SK-N-SH (cell line): ENCODE data around the gene UNC119. TPM values are rescaled to one million over a fixed set of nuclear protein-coding genes. Genes with fewer than 3 reads are reported as not detected.

Experiments
- CTCF ChIA-PET: fragments of 300-600, 350-600 bp; formaldehyde crosslinking; extraction: SDS; loops from one replicate; lab custom pipeline; 2021; lab: Yijun Ruan, JAX
- POLR2A ChIA-PET: fragments of 350-600 bp; sonication (Branson Sonifier 250); formaldehyde crosslinking; extraction: SDS; loops from one replicate; lab custom pipeline; 2020; ENCODE audit warnings: antibody characterized with exemption, inconsistent platforms; lab: Yijun Ruan, JAX
- DNase-seq: peaks from one replicate; pipeline ENCODE4 v3.0.0; 2012
- H2AFZ ChIP-seq: fragments of 200-600 bp; sonication (generic); 2 replicates; pipeline ENCODE4 v1.8.1; 2016; ENCODE audit warnings: antibody characterized with exemption, mild to moderate bottlenecking, low read depth
- H3F3A ChIP-seq: fragments of 200-600 bp; sonication (generic); replicated peaks from 2 replicates; pipeline ENCODE3; 2016; ENCODE audit warnings: antibody characterized with exemption, mild to moderate bottlenecking; ENCODE audit not compliant: insufficient read depth
- H3K27ac ChIP-seq, 2 experiments: fragments of 200-500 bp in 1 of 2; fragments of 200-600 bp in 1 of 2; sonication (Bioruptor generic) in 1 of 2; sonication (generic), shearing (Covaris generic) in 1 of 2; 2 replicates each; pipeline versions ENCODE4 v1.5.1 to v1.6.1; 2014 to 2016; ENCODE audit warnings: low read depth in 2 of 2, inconsistent platforms in 1 of 2, low read length in 1 of 2, mild to moderate bottlenecking in 1 of 2, mixed read lengths in 1 of 2
- H3K27me3 ChIP-seq: fragments of 200-600 bp; sonication (generic), shearing (Covaris generic); 2 replicates; pipeline ENCODE4 v1.6.1; 2016; ENCODE audit warnings: mixed run types; ENCODE audit not compliant: insufficient read depth
- H3K36me3 ChIP-seq, 2 experiments: fragments of 200-500 bp in 1 of 2; fragments of 200-600 bp in 1 of 2; sonication (Bioruptor generic) in 1 of 2; sonication (generic) in 1 of 2; replicated peaks in 1 of 2; 2 replicates each; pipeline versions ENCODE3 to v1.5.1; 2014 to 2016; ENCODE audit warnings: low read length in 1 of 2, mild to moderate bottlenecking in 1 of 2; ENCODE audit not compliant: insufficient read depth in 2 of 2, control insufficient read depth in 1 of 2
- H3K4me1 ChIP-seq, 2 experiments: fragments of 200-500 bp in 1 of 2; fragments of 200-600 bp in 1 of 2; sonication (Bioruptor generic) in 1 of 2; sonication (generic), shearing (Covaris generic) in 1 of 2; 2 replicates each; pipeline versions ENCODE4 v1.5.1 to v1.6.1; 2014 to 2016; ENCODE audit warnings: low read depth in 1 of 2, low read length in 1 of 2, mixed run types in 1 of 2; ENCODE audit not compliant: insufficient read depth in 2 of 2, control insufficient read depth in 1 of 2
- H3K4me2 ChIP-seq: fragments of 200-600 bp; sonication (generic), shearing (Covaris generic); 2 replicates; pipeline ENCODE4 v1.6.1; 2017; ENCODE audit warnings: mixed run types
- H3K4me3 ChIP-seq, 2 experiments: fragments of 200-500 bp in 1 of 2; fragments of 200-600 bp in 1 of 2; sonication (Bioruptor generic) in 1 of 2; sonication (generic), shearing (Covaris generic) in 1 of 2; 2 replicates each; pipeline versions ENCODE4 v1.5.1 to v1.8.1; 2014 to 2016; ENCODE audit warnings: low read depth in 2 of 2, inconsistent platforms in 1 of 2, low read length in 1 of 2, mild to moderate bottlenecking in 1 of 2, mixed read lengths in 1 of 2, moderate library complexity in 1 of 2
- H3K79me2 ChIP-seq: fragments of 200-600 bp; sonication (generic); 2 replicates; pipeline ENCODE4 v1.8.1; 2017; ENCODE audit warnings: mild to moderate bottlenecking; ENCODE audit not compliant: insufficient read depth
- H3K9ac ChIP-seq: fragments of 200-600 bp; sonication (generic); 2 replicates; pipeline ENCODE4 v1.6.1; 2017; ENCODE audit warnings: mixed run types
- H3K9me2 ChIP-seq: fragments of 200-600 bp; sonication (generic); 2 replicates; pipeline ENCODE4 v1.6.1; 2017; ENCODE audit warnings: mixed run types
- H3K9me3 ChIP-seq: fragments of 200-600 bp; sonication (generic); 2 replicates; pipeline ENCODE4 v1.6.1; 2017; ENCODE audit warnings: mixed run types, mild to moderate bottlenecking, moderate library complexity
- H4K20me1 ChIP-seq: fragments of 200-600 bp; sonication (generic); 2 replicates; pipeline ENCODE4 v1.6.1; 2017; ENCODE audit warnings: mild to moderate bottlenecking, mixed run types; ENCODE audit not compliant: insufficient read depth
- CHD2 ChIP-seq: fragments of 150-350 bp; IDR thresholded peaks from 2 replicates; pipeline ENCODE4 v1.6.1; 2018; ENCODE audit warnings: low read length; ENCODE audit not compliant: partially characterized antibody
- EP300 ChIP-seq, 2 experiments: IDR thresholded peaks; 2 replicates each; pipeline versions ENCODE4 v1.4.0 to v1.6.1; 2012; ENCODE audit warnings: borderline replicate concordance in 1 of 2, low read depth in 1 of 2, low read length in 1 of 2
- EZH2phosphoT487 ChIP-seq: fragments of 200-600 bp; sonication (generic); IDR thresholded peaks from 2 replicates; pipeline ENCODE4 v1.6.1; 2017; ENCODE audit warnings: low read depth, mixed run types, mild to moderate bottlenecking, antibody characterized with exemption, moderate library complexity, borderline replicate concordance
- FOSL2 ChIP-seq: IDR thresholded peaks from 2 replicates; pipeline ENCODE4 v1.4.0; 2012; ENCODE audit warnings: low read depth, mild to moderate bottlenecking, moderate library complexity, borderline replicate concordance
- GABPA ChIP-seq: IDR thresholded peaks from 2 replicates; pipeline ENCODE4 v1.4.0; 2012; ENCODE audit warnings: low read depth, mild to moderate bottlenecking
- MEF2A ChIP-seq: IDR thresholded peaks from 2 replicates; pipeline ENCODE4 v1.4.0; 2012; ENCODE audit warnings: low read depth, borderline replicate concordance
- NFIC ChIP-seq: IDR thresholded peaks from 2 replicates; pipeline ENCODE4 v1.4.0; 2012; ENCODE audit warnings: borderline replicate concordance
- NRF1 ChIP-seq: IDR thresholded peaks from 2 replicates; pipeline ENCODE4 v1.6.1; 2012; ENCODE audit warnings: low read depth, mild to moderate bottlenecking, low read length
- RCOR1 ChIP-seq: fragments of 150-350 bp; IDR thresholded peaks from 2 replicates; pipeline ENCODE4 v1.6.1; 2017; ENCODE audit warnings: antibody characterized with exemption, low read length
- RXRA ChIP-seq: IDR thresholded peaks from 2 replicates; pipeline ENCODE4 v1.4.0; 2012; ENCODE audit warnings: low read depth, mild to moderate bottlenecking, borderline replicate concordance
- TAF1 ChIP-seq: IDR thresholded peaks from 2 replicates; pipeline ENCODE4 v1.6.1; 2012; ENCODE audit warnings: low read depth, mild to moderate bottlenecking, low read length, moderate library complexity, borderline replicate concordance
- TCF12 ChIP-seq: IDR thresholded peaks from 2 replicates; pipeline ENCODE4 v1.4.0; 2012
- TEAD4 ChIP-seq: IDR thresholded peaks from 2 replicates; pipeline ENCODE4 v1.4.0; 2012; ENCODE audit warnings: mild to moderate bottlenecking, borderline replicate concordance; ENCODE audit not compliant: insufficient read depth
- WGBS: methylation state at CpG from one replicate; pipeline ENCODE4 v1.1.6; 2017; ENCODE audit warnings: low lambda C conversion rate; 5-methylcytosine and 5-hydroxymethylcytosine counted together
- polyA plus RNA-seq, 3 experiments: library from polyadenylated mRNA; depleted of rRNA; stranded (reverse); fragments of >200 nt; gene quantifications; 2 replicates each; pipeline ENCODE4 v1.2.3, GENCODE V29; 2012
- TF ChIP-seq, protein P1 (sequence below): IDR thresholded peaks from 2 replicates; pipeline ENCODE4; 2012
- TF ChIP-seq, protein P2 (sequence below): fragments of 200-600 bp; sonication (generic); IDR thresholded peaks from 2 replicates; pipeline ENCODE4 v1.6.1; 2017; ENCODE audit warnings: antibody characterized with exemption, mild to moderate bottlenecking, moderate library complexity
- TF ChIP-seq, protein P3 (sequence below): IDR thresholded peaks from 2 replicates; pipeline ENCODE4 v1.6.1; 2012; ENCODE audit warnings: mild to moderate bottlenecking, low read depth, low read length, moderate library complexity
- TF ChIP-seq, protein P4 (sequence below): IDR thresholded peaks from 2 replicates; pipeline ENCODE4 v1.4.0; 2012; ENCODE audit warnings: low read depth, borderline replicate concordance
- TF ChIP-seq, protein P5 (sequence below): fragments of 150-350 bp; IDR thresholded peaks from 2 replicates; pipeline ENCODE4 v1.6.1; 2016; ENCODE audit warnings: mild to moderate bottlenecking, low read depth, low read length
- TF ChIP-seq, protein P6 (sequence below): IDR thresholded peaks from 2 replicates; pipeline ENCODE4 v1.4.0; 2012; ENCODE audit warnings: low read depth, borderline replicate concordance
- TF ChIP-seq, protein P7 (sequence below): IDR thresholded peaks from 2 replicates; pipeline ENCODE4 v1.4.0; 2012; ENCODE audit warnings: low read depth

Gene UNC119
- polyA plus RNA-seq, 1 of the 3 experiments (the other 2 are of a cell fraction): 89.9 TPM

DNA sequence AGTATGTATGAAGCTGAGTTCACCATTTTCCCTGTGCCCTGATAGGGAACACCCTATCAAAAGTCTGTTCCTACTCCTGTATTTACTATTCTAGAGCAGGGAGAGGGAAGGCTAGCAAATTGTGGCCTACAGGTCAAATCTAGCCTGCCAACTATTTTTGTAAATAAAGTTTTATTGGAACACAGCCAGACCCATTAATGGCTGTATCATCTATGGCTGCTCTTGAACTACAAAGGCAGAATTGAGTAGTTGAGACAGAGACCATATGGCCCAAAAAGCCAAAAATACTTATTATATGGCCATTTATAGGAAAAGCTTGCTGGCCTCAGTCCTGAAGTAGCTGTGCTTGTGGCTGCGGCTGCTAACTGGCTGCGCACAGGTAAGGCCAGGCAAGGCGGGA lies 28.5 kb upstream of the UNC119 start:
- Histone ChIP-seq H3K9ac (no peak overlapping the region), H2AFZ (no peak overlapping the region), H3K79me2 (no peaks in the 10 kb centered on the region), H3K27me3 (no peaks in the 10 kb centered on the region), H3K4me2 (no peak overlapping the region), H3K36me3 (peaks cover 40 to 80% of the 10 kb centered on the region in 2 experiments), H3K4me1 (peaks cover 0 to 8% of the 10 kb centered on the region in 2 experiments; a peak in 2 of 4 replicates), H3K9me2 (no peaks in the 10 kb centered on the region), H3F3A (peaks cover 19% of the 10 kb centered on the region), H3K27ac (no peak overlapping the region), H3K4me3 (no peak overlapping the region), H4K20me1 (no peaks in the 10 kb centered on the region), H3K9me3 (no peaks in the 10 kb centered on the region)
- ChIA-PET POLR2A (no interaction called here), CTCF (interaction anchor here (0.6 to 1.3 kb wide), 2 partner anchors 19 to 30 kb away, joined by 3 read pairs; no protein-coding TSS in a partner anchor)
- no peak for DNase-seq
- no peak for TF ChIP-seq NFIC
- no peak for TF ChIP-seq TEAD4
- TF ChIP-seq CHD2: no peak
- TF ChIP-seq MEF2A: no peak
- TF ChIP-seq, protein P1, sequence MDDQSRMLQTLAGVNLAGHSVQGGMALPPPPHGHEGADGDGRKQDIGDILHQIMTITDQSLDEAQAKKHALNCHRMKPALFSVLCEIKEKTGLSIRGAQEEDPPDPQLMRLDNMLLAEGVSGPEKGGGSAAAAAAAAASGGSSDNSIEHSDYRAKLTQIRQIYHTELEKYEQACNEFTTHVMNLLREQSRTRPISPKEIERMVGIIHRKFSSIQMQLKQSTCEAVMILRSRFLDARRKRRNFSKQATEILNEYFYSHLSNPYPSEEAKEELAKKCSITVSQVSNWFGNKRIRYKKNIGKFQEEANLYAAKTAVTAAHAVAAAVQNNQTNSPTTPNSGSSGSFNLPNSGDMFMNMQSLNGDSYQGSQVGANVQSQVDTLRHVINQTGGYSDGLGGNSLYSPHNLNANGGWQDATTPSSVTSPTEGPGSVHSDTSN: no peak
- no peak for TF ChIP-seq TCF12
- no peak for TF ChIP-seq RCOR1
- no peak for TF ChIP-seq NRF1
- TF ChIP-seq, protein P2, sequence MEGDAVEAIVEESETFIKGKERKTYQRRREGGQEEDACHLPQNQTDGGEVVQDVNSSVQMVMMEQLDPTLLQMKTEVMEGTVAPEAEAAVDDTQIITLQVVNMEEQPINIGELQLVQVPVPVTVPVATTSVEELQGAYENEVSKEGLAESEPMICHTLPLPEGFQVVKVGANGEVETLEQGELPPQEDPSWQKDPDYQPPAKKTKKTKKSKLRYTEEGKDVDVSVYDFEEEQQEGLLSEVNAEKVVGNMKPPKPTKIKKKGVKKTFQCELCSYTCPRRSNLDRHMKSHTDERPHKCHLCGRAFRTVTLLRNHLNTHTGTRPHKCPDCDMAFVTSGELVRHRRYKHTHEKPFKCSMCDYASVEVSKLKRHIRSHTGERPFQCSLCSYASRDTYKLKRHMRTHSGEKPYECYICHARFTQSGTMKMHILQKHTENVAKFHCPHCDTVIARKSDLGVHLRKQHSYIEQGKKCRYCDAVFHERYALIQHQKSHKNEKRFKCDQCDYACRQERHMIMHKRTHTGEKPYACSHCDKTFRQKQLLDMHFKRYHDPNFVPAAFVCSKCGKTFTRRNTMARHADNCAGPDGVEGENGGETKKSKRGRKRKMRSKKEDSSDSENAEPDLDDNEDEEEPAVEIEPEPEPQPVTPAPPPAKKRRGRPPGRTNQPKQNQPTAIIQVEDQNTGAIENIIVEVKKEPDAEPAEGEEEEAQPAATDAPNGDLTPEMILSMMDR: no peak
- TF ChIP-seq, protein P3, sequence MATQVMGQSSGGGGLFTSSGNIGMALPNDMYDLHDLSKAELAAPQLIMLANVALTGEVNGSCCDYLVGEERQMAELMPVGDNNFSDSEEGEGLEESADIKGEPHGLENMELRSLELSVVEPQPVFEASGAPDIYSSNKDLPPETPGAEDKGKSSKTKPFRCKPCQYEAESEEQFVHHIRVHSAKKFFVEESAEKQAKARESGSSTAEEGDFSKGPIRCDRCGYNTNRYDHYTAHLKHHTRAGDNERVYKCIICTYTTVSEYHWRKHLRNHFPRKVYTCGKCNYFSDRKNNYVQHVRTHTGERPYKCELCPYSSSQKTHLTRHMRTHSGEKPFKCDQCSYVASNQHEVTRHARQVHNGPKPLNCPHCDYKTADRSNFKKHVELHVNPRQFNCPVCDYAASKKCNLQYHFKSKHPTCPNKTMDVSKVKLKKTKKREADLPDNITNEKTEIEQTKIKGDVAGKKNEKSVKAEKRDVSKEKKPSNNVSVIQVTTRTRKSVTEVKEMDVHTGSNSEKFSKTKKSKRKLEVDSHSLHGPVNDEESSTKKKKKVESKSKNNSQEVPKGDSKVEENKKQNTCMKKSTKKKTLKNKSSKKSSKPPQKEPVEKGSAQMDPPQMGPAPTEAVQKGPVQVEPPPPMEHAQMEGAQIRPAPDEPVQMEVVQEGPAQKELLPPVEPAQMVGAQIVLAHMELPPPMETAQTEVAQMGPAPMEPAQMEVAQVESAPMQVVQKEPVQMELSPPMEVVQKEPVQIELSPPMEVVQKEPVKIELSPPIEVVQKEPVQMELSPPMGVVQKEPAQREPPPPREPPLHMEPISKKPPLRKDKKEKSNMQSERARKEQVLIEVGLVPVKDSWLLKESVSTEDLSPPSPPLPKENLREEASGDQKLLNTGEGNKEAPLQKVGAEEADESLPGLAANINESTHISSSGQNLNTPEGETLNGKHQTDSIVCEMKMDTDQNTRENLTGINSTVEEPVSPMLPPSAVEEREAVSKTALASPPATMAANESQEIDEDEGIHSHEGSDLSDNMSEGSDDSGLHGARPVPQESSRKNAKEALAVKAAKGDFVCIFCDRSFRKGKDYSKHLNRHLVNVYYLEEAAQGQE: no peak
- TF ChIP-seq, protein P4, sequence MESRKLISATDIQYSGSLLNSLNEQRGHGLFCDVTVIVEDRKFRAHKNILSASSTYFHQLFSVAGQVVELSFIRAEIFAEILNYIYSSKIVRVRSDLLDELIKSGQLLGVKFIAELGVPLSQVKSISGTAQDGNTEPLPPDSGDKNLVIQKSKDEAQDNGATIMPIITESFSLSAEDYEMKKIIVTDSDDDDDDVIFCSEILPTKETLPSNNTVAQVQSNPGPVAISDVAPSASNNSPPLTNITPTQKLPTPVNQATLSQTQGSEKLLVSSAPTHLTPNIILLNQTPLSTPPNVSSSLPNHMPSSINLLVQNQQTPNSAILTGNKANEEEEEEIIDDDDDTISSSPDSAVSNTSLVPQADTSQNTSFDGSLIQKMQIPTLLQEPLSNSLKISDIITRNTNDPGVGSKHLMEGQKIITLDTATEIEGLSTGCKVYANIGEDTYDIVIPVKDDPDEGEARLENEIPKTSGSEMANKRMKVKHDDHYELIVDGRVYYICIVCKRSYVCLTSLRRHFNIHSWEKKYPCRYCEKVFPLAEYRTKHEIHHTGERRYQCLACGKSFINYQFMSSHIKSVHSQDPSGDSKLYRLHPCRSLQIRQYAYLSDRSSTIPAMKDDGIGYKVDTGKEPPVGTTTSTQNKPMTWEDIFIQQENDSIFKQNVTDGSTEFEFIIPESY: no peak
- TF ChIP-seq RXRA: no peak
- TF ChIP-seq GABPA: no peak
- TF ChIP-seq, protein P5, sequence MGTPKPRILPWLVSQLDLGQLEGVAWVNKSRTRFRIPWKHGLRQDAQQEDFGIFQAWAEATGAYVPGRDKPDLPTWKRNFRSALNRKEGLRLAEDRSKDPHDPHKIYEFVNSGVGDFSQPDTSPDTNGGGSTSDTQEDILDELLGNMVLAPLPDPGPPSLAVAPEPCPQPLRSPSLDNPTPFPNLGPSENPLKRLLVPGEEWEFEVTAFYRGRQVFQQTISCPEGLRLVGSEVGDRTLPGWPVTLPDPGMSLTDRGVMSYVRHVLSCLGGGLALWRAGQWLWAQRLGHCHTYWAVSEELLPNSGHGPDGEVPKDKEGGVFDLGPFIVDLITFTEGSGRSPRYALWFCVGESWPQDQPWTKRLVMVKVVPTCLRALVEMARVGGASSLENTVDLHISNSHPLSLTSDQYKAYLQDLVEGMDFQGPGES: no peak
- TF ChIP-seq, protein P6, sequence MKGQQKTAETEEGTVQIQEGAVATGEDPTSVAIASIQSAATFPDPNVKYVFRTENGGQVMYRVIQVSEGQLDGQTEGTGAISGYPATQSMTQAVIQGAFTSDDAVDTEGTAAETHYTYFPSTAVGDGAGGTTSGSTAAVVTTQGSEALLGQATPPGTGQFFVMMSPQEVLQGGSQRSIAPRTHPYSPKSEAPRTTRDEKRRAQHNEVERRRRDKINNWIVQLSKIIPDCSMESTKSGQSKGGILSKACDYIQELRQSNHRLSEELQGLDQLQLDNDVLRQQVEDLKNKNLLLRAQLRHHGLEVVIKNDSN: no peak
- TF ChIP-seq, protein P7, sequence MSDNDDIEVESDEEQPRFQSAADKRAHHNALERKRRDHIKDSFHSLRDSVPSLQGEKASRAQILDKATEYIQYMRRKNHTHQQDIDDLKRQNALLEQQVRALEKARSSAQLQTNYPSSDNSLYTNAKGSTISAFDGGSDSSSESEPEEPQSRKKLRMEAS: no peak
- no peak for TF ChIP-seq EZH2phosphoT487
- no peak for TF ChIP-seq TAF1
- TF ChIP-seq EP300 (IDR thresholded peaks at IDR 0.05; ENCODE audit: borderline replicate concordance in 1 of 2, low read depth in 1 of 2, low read length in 1 of 2): no peak
- no peak for TF ChIP-seq FOSL2
- WGBS: no CpG with 5 or more reads among the region's 3 CpGs
